ENCODE results near the gene NHEJ1.

NHEJ1 gene

GRCh38 chr2:219032051-219032745 is 128.4 kb downstream of the NHEJ1 start:
- no peak for DNase-seq

GRCh38 chr2:219031005-219031738 is 129.4 kb downstream of the NHEJ1 start:
- DNase-seq: no peak

- no peak for DNase-seq
Measured at GRCh38 chr2:219030177-219030940, 130.3 kb downstream of the NHEJ1 start.

GRCh38 chr2:219029829-219030165 is 130.8 kb downstream of the NHEJ1 start:
- DNase-seq: peak in 54 of 56 donors; percentile 18 to 91 (median 67)

- no peak for DNase-seq
Measured at GRCh38 chr2:219028996-219029828, 131.4 kb downstream of the NHEJ1 start.

- DNase-seq: no peak
Measured at GRCh38 chr2:219028141-219028540, 132.5 kb downstream of the NHEJ1 start.

- DNase-seq: no peak
Measured at GRCh38 chr2:219027511-219028055, 133.0 kb downstream of the NHEJ1 start.

- no peak for DNase-seq
Measured at GRCh38 chr2:219026946-219027345, 133.7 kb downstream of the NHEJ1 start.

GRCh38 chr2:219025637-219026585 is 134.7 kb downstream of the NHEJ1 start:
- DNase-seq: peak in 52 of 56 donors; percentile 18 to 93 (median 68)
